ENCODE measurements around the gene DLGAP3. TPM values are rescaled to one million over a fixed set of nuclear protein-coding genes. Genes with fewer than 3 reads are reported as not detected.

DLGAP3 gene
- total and polyA plus RNA-seq, 5 donors from 2014 or later, result 0.11 to 1.2 (median 0.21) TPM

GRCh38 chr1:34870395-34870794 is 59.1 kb downstream of the DLGAP3 start:
- Mint-ChIP-seq H3K27me3 (peaks cover 37% of the 10 kb centered on the region), H3K4me3 (peak overlapping the region in 2 of 4 donors; percentile 55 to 74), H3K36me3 (no peaks in the 10 kb centered on the region), H3K9me3 (no peaks in the 10 kb centered on the region), H3K4me1 (peaks cover 0 to 32% (median 9%) of the 10 kb centered on the region in 4 donors), H3K27ac (no peak overlapping the region)
- Histone ChIP-seq H3K27me3 (ENCODE audit: control insufficient read depth, insufficient read depth, low read length) (peaks cover 19% of the 10 kb centered on the region), H3K4me3 (ENCODE audit: low read depth, low read length) (no peak overlapping the region), H3K9me3 (ENCODE audit: control insufficient read depth in 2 of 2, low read length in 2 of 2) (no peaks in the 10 kb centered on the region), H3K27ac (ENCODE audit: insufficient read depth, low read length, poor library complexity, severe bottlenecking) (no peak overlapping the region), H3K4me1 (ENCODE audit: control insufficient read depth, insufficient read depth, low read length, poor library complexity, severe bottlenecking) (peaks cover 16% of the 10 kb centered on the region), H3K36me3 (ENCODE audit: control insufficient read depth, insufficient read depth, low read length) (no peaks in the 10 kb centered on the region)
- no peak for ATAC-seq (ENCODE audit: low read depth in 2 of 2)
- DNase-seq, result no peak

- no peaks in the 10 kb centered on the region for H3K36me3 Mint-ChIP-seq
- Histone ChIP-seq H3K4me3 (ENCODE audit: low read depth, low read length) (no peak overlapping the region), H3K36me3 (ENCODE audit: control insufficient read depth, insufficient read depth, low read length) (no peaks in the 10 kb centered on the region), H3K27me3 (ENCODE audit: control insufficient read depth, insufficient read depth, low read length) (peaks cover 19% of the 10 kb centered on the region), H3K4me1 (ENCODE audit: control insufficient read depth, insufficient read depth, low read length, poor library complexity, severe bottlenecking) (peaks cover 23% of the 10 kb centered on the region), H3K27ac (ENCODE audit: insufficient read depth, low read length, poor library complexity, severe bottlenecking) (no peak overlapping the region), H3K9me3 (ENCODE audit: control insufficient read depth in 2 of 2, low read length in 2 of 2) (no peaks in the 10 kb centered on the region)
- H3K4me1 Mint-ChIP-seq, result peaks cover 0 to 37% (median 11%) of the 10 kb centered on the region in 4 donors
- ATAC-seq (ENCODE audit: low read depth in 2 of 2), result no peak
- no peak overlapping the region for H3K27ac Mint-ChIP-seq
- H3K9me3 Mint-ChIP-seq, result no peaks in the 10 kb centered on the region
- H3K27me3 Mint-ChIP-seq, result peaks cover 35% of the 10 kb centered on the region
- no peak overlapping the region for H3K4me3 Mint-ChIP-seq
- no peak for DNase-seq
Observed at GRCh38 chr1:34869760-34870159, 59.7 kb downstream of the DLGAP3 start.

DNA sequence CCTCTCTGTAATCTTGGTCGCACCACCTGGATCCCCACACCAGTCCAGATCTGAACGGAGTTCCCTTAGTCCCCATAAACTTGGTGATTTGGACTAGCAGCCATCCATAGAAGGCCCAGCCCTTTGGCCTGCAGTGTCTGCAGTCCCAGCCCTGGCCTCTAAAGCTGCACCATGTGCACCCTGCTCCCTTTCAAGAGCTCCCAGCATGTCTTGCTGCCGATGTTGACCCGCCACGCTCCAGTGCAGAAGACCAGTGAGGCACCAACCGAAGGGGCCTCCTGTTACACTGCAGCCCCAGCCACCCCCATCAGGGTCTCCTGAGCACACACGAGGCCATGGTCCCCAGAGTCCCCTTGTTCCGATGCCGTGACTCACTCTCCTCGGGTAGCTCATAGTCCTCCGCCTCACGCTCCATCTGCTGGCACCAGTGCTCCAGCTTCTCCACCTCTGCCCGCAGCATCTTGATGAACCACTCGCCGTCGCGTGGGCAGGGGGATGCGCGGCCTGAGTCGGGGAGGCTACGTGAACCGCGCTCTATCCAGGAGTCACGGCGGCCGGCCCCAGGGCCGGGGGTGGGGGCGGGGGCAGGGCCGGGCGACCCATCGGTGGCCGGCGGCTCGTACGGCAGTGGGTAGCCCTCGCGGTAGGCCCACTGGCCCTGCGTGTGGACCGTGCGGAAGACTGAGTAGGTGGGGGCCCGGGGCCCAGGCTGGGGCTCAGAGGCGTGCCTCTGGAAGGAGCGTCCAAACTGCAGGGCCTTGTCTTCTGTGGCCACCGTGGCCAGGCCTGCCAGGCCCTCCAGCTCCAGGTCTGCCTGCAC is 61.0 kb downstream of the DLGAP3 start:
- Mint-ChIP-seq H3K4me1 (peaks cover 12 to 50% (median 22%) of the 10 kb centered on the region in 4 donors), H3K4me3 (peak overlapping the region in 3 of 4 donors; percentile 76 to 79 (median 78)), H3K9me3 (no peaks in the 10 kb centered on the region), H3K27me3 (peaks cover 22% of the 10 kb centered on the region), H3K36me3 (no peaks in the 10 kb centered on the region), H3K27ac (no peak overlapping the region)
- H3K4me3 ChIP-seq (ENCODE audit: low read depth, low read length), result no peak overlapping the region
- H3K27me3 ChIP-seq (ENCODE audit: control insufficient read depth, insufficient read depth, low read length), result peaks cover 15% of the 10 kb centered on the region
- no peak for ATAC-seq (ENCODE audit: low read depth in 2 of 2)
- peaks cover 36% of the 10 kb centered on the region for H3K4me1 ChIP-seq (ENCODE audit: control insufficient read depth, insufficient read depth, low read length, poor library complexity, severe bottlenecking)
- DNase-seq, result no peak
- H3K36me3 ChIP-seq (ENCODE audit: control insufficient read depth, insufficient read depth, low read length), result no peaks in the 10 kb centered on the region
- H3K27ac ChIP-seq (ENCODE audit: insufficient read depth, low read length, poor library complexity, severe bottlenecking), result no peak overlapping the region
- H3K9me3 ChIP-seq (ENCODE audit: control insufficient read depth in 2 of 2, low read length in 2 of 2), result no peaks in the 10 kb centered on the region

GRCh38 chr1:34867415-34867814 is 62.0 kb downstream of the DLGAP3 start:
- peaks cover 16 to 61% (median 32%) of the 10 kb centered on the region in 4 donors for H3K4me1 Mint-ChIP-seq
- DNase-seq (no peak), ATAC-seq (ENCODE audit: low read depth in 2 of 2) (no peak)
- H3K36me3 Mint-ChIP-seq, result no peaks in the 10 kb centered on the region
- H3K4me3 Mint-ChIP-seq, result peak overlapping the region; percentile 76 to 79 (median 77)
- Histone ChIP-seq H3K4me3 (ENCODE audit: low read depth, low read length) (no peak overlapping the region), H3K27ac (ENCODE audit: insufficient read depth, low read length, poor library complexity, severe bottlenecking) (no peak overlapping the region), H3K27me3 (ENCODE audit: control insufficient read depth, insufficient read depth, low read length) (peaks cover 8% of the 10 kb centered on the region), H3K36me3 (ENCODE audit: control insufficient read depth, insufficient read depth, low read length) (no peaks in the 10 kb centered on the region), H3K9me3 (ENCODE audit: control insufficient read depth in 2 of 2, low read length in 2 of 2) (no peaks in the 10 kb centered on the region), H3K4me1 (ENCODE audit: control insufficient read depth, insufficient read depth, low read length, poor library complexity, severe bottlenecking) (peaks cover 44% of the 10 kb centered on the region)
- H3K27me3 Mint-ChIP-seq, result peaks cover 11% of the 10 kb centered on the region
- H3K27ac Mint-ChIP-seq, result peak overlapping the region in 1 of 3 donors; percentile 62
- no peaks in the 10 kb centered on the region for H3K9me3 Mint-ChIP-seq

DNA sequence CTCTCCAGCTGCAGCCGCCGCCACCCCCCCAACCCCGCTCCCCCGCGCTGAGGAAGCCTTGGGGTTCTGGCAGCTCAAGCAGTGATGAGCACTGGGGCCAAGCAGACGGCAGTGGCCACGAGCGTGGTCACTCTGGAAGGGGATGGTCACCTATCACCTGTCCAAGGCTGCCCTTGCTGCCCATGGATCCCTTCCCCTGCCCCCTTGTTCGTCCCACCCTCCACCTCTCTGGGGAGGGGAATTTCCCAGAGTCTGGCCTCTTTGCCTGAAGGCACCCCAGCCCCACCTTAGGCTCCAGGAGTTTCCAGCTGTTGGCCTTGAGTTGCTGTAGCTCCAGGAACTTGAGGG is 62.7 kb downstream of the DLGAP3 start:
- Mint-ChIP-seq H3K27ac (peak overlapping the region; percentile 76 to 89 (median 86)), H3K9me3 (no peaks in the 10 kb centered on the region), H3K4me1 (peaks cover 16 to 56% (median 29%) of the 10 kb centered on the region in 4 donors), H3K27me3 (peaks cover 8% of the 10 kb centered on the region), H3K36me3 (no peaks in the 10 kb centered on the region), H3K4me3 (peak overlapping the region; percentile 88 to 93 (median 92))
- Histone ChIP-seq H3K27me3 (ENCODE audit: control insufficient read depth, insufficient read depth, low read length) (peaks cover 3% of the 10 kb centered on the region), H3K9me3 (ENCODE audit: control insufficient read depth in 2 of 2, low read length in 2 of 2) (no peaks in the 10 kb centered on the region), H3K36me3 (ENCODE audit: control insufficient read depth, insufficient read depth, low read length) (no peaks in the 10 kb centered on the region), H3K4me3 (ENCODE audit: low read depth, low read length) (no peak overlapping the region), H3K4me1 (ENCODE audit: control insufficient read depth, insufficient read depth, low read length, poor library complexity, severe bottlenecking) (peaks cover 44% of the 10 kb centered on the region), H3K27ac (ENCODE audit: insufficient read depth, low read length, poor library complexity, severe bottlenecking) (peak overlapping the region; percentile 76)
- ATAC-seq (ENCODE audit: low read depth in 2 of 2) (peak in 1 of 2 donors; percentile 9), DNase-seq (no peak)

GRCh38 chr1:34865981-34866761 is 63.3 kb downstream of the DLGAP3 start:
- ATAC-seq (ENCODE audit: low read depth in 2 of 2), result peak; percentile 74 to 77
- Mint-ChIP-seq H3K27ac (peak overlapping the region; percentile 76 to 94 (median 89)), H3K36me3 (no peaks in the 10 kb centered on the region), H3K27me3 (peaks cover 8% of the 10 kb centered on the region), H3K4me1 (peaks cover 16 to 50% (median 26%) of the 10 kb centered on the region in 4 donors), H3K9me3 (no peaks in the 10 kb centered on the region), H3K4me3 (peak overlapping the region; percentile 88 to 93 (median 92))
- peaks cover 1% of the 10 kb centered on the region for H3K27me3 ChIP-seq (ENCODE audit: control insufficient read depth, insufficient read depth, low read length)
- H3K36me3 ChIP-seq (ENCODE audit: control insufficient read depth, insufficient read depth, low read length), result no peaks in the 10 kb centered on the region
- H3K9me3 ChIP-seq (ENCODE audit: control insufficient read depth in 2 of 2, low read length in 2 of 2), result no peaks in the 10 kb centered on the region
- peaks cover 44% of the 10 kb centered on the region for H3K4me1 ChIP-seq (ENCODE audit: control insufficient read depth, insufficient read depth, low read length, poor library complexity, severe bottlenecking)
- peak overlapping the region; percentile 76 for H3K27ac ChIP-seq (ENCODE audit: insufficient read depth, low read length, poor library complexity, severe bottlenecking)
- H3K4me3 ChIP-seq (ENCODE audit: low read depth, low read length), result peak overlapping the region; percentile 41
- peak; percentile 84 to 90 (median 87) for DNase-seq

GRCh38 chr1:34865573-34865972 is 63.9 kb downstream of the DLGAP3 start:
- H3K27ac ChIP-seq (ENCODE audit: insufficient read depth, low read length, poor library complexity, severe bottlenecking), result peak overlapping the region; percentile 76
- Mint-ChIP-seq H3K4me1 (peaks cover 16 to 51% (median 26%) of the 10 kb centered on the region in 4 donors), H3K4me3 (peak overlapping the region; percentile 62 to 93 (median 87)), H3K9me3 (no peaks in the 10 kb centered on the region), H3K27me3 (peaks cover 8% of the 10 kb centered on the region), H3K27ac (no peak overlapping the region), H3K36me3 (no peaks in the 10 kb centered on the region)
- H3K9me3 ChIP-seq (ENCODE audit: control insufficient read depth in 2 of 2, low read length in 2 of 2), result no peaks in the 10 kb centered on the region
- no peaks in the 10 kb centered on the region for H3K36me3 ChIP-seq (ENCODE audit: control insufficient read depth, insufficient read depth, low read length)
- peaks cover 44% of the 10 kb centered on the region for H3K4me1 ChIP-seq (ENCODE audit: control insufficient read depth, insufficient read depth, low read length, poor library complexity, severe bottlenecking)
- no peaks in the 10 kb centered on the region for H3K27me3 ChIP-seq (ENCODE audit: control insufficient read depth, insufficient read depth, low read length)
- DNase-seq (no peak), ATAC-seq (ENCODE audit: low read depth in 2 of 2) (no peak)
- no peak overlapping the region for H3K4me3 ChIP-seq (ENCODE audit: low read depth, low read length)
